ENCODE measurements around the gene ACADM.

- TF ChIP-seq CTCF (IDR thresholded peaks at IDR 0.05; ENCODE audit: insufficient read depth, low read depth, low read length): no peak
- TF ChIP-seq EZH2 (IDR thresholded peaks at IDR 0.05; ENCODE audit: insufficient read depth, low read length): no peak
These were observed 8.2 kb downstream of the ACADM start for GRCh38 chr1:75732703-75733102.

Data from astrocyte (in vitro differentiated cells and primary cell).